DND-41 (cell line): ENCODE results near the gene GXYLT1.

ENCODE experiments used
- CTCF ChIP-seq: IDR thresholded peaks from 2 replicates; pipeline ENCODE4 v1.5.1; 2012; ENCODE audit warnings: borderline replicate concordance, low read length, moderate library complexity, mild to moderate bottlenecking; ENCODE audit not compliant: poor library complexity, severe bottlenecking; ENCODE audit errors: extremely low read depth
- EZH2 ChIP-seq: IDR thresholded peaks from 3 replicates; pipeline ENCODE4 v1.6.1; 2012; ENCODE audit warnings: borderline replicate concordance, low read depth, mild to moderate bottlenecking, moderate library complexity, low read length, inconsistent platforms; ENCODE audit not compliant: severe bottlenecking

GRCh38 chr12:42070036-42070435, 74.6 kb downstream of the GXYLT1 start:
- TF ChIP-seq CTCF (no peak), EZH2 (no peak)
